ENCODE data around the gene BPIFB3.

The BPIFB3 gene

GRCh38 chr20:33083544-33084340 is 30.0 kb downstream of the BPIFB3 start:
- no peak for TF ChIP-seq CTCF (IDR thresholded peaks at IDR 0.05)

- no peak for TF ChIP-seq CTCF (IDR thresholded peaks at IDR 0.05)
These were observed 31.0 kb downstream of the BPIFB3 start for GRCh38 chr20:33084722-33085121.

- TF ChIP-seq CTCF (IDR thresholded peaks at IDR 0.05), result no peak
These were observed 32.5 kb downstream of the BPIFB3 start for GRCh38 chr20:33086052-33086722.

GRCh38 chr20:33091147-33091546 is 37.4 kb downstream of the BPIFB3 start:
- TF ChIP-seq CTCF (IDR thresholded peaks at IDR 0.05), result no peak

- no peak for TF ChIP-seq CTCF (IDR thresholded peaks at IDR 0.05)
These were observed 38.0 kb downstream of the BPIFB3 start for GRCh38 chr20:33091693-33092092.

- no peak for TF ChIP-seq CTCF (IDR thresholded peaks at IDR 0.05)
These were observed 38.7 kb downstream of the BPIFB3 start for GRCh38 chr20:33092361-33092760.

- no peak for TF ChIP-seq CTCF (IDR thresholded peaks at IDR 0.05)
These were observed 39.4 kb downstream of the BPIFB3 start for GRCh38 chr20:33093074-33093473.
